Measurements from ENCODE around the gene ARID1B. TPM values are rescaled to one million over a fixed set of nuclear protein-coding genes. Genes with fewer than 3 reads are reported as not detected.

ARID1B gene
- total and polyA plus RNA-seq, 2 of the 13 experiments (the other 11 are each of a cell fraction or from before 2014, with no cell fraction given): 20.1 to 32.6 TPM

DNA sequence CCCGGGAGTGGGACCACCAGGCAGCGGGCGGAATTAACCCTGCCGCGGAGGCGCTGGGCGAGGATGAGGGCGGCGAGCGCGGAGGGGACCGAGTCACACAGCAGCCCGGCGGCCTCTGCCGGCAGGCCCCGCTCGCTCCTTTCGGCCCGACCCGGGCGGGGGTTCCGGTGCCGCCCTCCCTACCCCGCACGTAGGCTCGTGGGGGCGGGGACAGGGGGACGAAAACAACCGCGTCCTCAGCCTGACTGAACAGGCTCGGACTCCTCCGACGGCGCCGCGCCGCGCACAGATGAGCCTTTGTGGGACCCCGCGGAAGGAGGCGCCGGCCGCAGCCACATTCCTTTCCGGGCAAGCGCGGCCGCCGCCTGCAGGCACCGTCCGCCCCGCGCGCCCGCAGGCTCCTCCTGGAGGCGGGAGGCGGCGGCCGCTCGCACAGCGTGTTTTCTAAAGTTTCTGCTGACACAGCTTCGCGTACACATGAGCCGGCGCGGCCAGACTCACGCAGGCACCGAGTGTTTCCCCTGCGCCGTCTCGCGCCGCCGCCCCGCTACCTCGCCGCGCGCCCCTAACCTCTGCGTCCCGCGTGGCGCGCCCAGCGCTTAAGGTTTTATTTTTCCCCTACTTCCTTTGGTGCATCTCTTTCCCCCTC, 244.3 kb downstream of the ARID1B start (continued):
- TF ChIP-seq, protein P1, sequence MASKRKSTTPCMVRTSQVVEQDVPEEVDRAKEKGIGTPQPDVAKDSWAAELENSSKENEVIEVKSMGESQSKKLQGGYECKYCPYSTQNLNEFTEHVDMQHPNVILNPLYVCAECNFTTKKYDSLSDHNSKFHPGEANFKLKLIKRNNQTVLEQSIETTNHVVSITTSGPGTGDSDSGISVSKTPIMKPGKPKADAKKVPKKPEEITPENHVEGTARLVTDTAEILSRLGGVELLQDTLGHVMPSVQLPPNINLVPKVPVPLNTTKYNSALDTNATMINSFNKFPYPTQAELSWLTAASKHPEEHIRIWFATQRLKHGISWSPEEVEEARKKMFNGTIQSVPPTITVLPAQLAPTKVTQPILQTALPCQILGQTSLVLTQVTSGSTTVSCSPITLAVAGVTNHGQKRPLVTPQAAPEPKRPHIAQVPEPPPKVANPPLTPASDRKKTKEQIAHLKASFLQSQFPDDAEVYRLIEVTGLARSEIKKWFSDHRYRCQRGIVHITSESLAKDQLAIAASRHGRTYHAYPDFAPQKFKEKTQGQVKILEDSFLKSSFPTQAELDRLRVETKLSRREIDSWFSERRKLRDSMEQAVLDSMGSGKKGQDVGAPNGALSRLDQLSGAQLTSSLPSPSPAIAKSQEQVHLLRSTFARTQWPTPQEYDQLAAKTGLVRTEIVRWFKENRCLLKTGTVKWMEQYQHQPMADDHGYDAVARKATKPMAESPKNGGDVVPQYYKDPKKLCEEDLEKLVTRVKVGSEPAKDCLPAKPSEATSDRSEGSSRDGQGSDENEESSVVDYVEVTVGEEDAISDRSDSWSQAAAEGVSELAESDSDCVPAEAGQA (IDR thresholded peaks at IDR 0.05; ENCODE audit: low read depth): peak; percentile 69; the same call in 1 of the 2 replicates
- TF ChIP-seq, protein P1 (CRISPR knock-in tag; IDR thresholded peaks at IDR 0.05; ENCODE audit: borderline replicate concordance): peak; percentile 55
- peak; percentile 99 for TF ChIP-seq ATF7-NPFF (CRISPR knock-in tag; IDR thresholded peaks at IDR 0.05; ENCODE audit: low read depth)
- TF ChIP-seq, protein P2, sequence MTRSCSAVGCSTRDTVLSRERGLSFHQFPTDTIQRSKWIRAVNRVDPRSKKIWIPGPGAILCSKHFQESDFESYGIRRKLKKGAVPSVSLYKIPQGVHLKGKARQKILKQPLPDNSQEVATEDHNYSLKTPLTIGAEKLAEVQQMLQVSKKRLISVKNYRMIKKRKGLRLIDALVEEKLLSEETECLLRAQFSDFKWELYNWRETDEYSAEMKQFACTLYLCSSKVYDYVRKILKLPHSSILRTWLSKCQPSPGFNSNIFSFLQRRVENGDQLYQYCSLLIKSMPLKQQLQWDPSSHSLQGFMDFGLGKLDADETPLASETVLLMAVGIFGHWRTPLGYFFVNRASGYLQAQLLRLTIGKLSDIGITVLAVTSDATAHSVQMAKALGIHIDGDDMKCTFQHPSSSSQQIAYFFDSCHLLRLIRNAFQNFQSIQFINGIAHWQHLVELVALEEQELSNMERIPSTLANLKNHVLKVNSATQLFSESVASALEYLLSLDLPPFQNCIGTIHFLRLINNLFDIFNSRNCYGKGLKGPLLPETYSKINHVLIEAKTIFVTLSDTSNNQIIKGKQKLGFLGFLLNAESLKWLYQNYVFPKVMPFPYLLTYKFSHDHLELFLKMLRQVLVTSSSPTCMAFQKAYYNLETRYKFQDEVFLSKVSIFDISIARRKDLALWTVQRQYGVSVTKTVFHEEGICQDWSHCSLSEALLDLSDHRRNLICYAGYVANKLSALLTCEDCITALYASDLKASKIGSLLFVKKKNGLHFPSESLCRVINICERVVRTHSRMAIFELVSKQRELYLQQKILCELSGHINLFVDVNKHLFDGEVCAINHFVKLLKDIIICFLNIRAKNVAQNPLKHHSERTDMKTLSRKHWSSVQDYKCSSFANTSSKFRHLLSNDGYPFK (CRISPR knock-in tag; IDR thresholded peaks at IDR 0.05; ENCODE audit: borderline replicate concordance): peak; percentile 86; the same call in 1 of the 2 replicates
- peak; percentile 84 for TF ChIP-seq KDM3A (CRISPR knock-in tag; IDR thresholded peaks at IDR 0.05; ENCODE audit: low read depth)
- TF ChIP-seq SETDB1 (CRISPR knock-in tag; IDR thresholded peaks at IDR 0.05; ENCODE audit: borderline replicate concordance): no peak
- TF ChIP-seq, protein P3, sequence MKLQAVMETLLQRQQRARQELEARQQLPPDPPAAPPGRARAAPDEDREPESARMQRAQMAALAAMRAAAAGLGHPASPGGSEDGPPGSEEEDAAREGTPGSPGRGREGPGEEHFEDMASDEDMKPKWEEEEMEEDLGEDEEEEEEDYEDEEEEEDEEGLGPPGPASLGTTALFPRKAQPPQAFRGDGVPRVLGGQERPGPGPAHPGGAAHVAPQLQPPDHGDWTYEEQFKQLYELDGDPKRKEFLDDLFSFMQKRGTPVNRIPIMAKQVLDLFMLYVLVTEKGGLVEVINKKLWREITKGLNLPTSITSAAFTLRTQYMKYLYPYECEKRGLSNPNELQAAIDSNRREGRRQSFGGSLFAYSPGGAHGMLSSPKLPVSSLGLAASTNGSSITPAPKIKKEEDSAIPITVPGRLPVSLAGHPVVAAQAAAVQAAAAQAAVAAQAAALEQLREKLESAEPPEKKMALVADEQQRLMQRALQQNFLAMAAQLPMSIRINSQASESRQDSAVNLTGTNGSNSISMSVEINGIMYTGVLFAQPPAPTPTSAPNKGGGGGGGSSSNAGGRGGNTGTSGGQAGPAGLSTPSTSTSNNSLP (IDR thresholded peaks at IDR 0.05; ENCODE audit: low read depth, low read length): no peak
- TF ChIP-seq, protein P4, sequence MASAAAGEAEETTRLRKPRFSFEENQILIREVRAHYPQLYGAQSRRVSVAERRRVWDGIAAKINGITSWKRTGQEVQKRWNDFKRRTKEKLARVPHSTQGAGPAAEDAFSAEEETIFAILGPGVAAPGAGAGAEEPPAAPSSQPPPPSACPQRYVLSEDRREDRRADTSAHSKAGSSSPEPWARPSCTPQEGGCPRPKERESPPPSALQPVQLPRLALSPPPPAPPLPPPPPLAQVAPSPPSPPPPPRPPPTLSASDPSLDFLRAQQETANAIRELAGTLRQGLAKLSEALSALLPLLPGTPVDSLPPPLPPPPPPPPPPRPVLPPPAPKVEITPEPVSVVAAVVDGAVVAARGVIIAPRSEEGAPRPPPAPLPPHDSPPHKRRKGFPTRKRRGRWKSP (CRISPR knock-in tag; IDR thresholded peaks at IDR 0.05): peak; percentile 87
- peak; percentile 95 for TF ChIP-seq ZNF546 (CRISPR knock-in tag; conservative IDR thresholded peaks at IDR 0.05)
- no peak for TF ChIP-seq HMG20B (CRISPR knock-in tag; conservative IDR thresholded peaks at IDR 0.05)
- TF ChIP-seq CREM (IDR thresholded peaks at IDR 0.05): no peak
- TF ChIP-seq CREM (CRISPR knock-in tag; IDR thresholded peaks at IDR 0.05): peak; percentile 20; the same call in 1 of the 2 replicates
- TF ChIP-seq PAX8 (CRISPR knock-in tag; IDR thresholded peaks at IDR 0.05; ENCODE audit: borderline replicate concordance): no peak; the same call in 1 of the 2 replicates
- TF ChIP-seq REXO4 (CRISPR knock-in tag; IDR thresholded peaks at IDR 0.05; ENCODE audit: borderline replicate concordance): 0 out of 2 replicates have a peak, but pooled peaks have one; percentile 45
- TF ChIP-seq DNMT1 (CRISPR knock-in tag; IDR thresholded peaks at IDR 0.05): peak; percentile 60; the same call in 1 of the 2 replicates
